Measurements from ENCODE around the gene AGBL4.

AGBL4 gene

GRCh38 chr1:48740621-48741020, 1283.1 kb downstream of the AGBL4 start:
- no peak for DNase-seq (ENCODE audit: extremely low read depth, low read depth)
- no peak overlapping the region for H3K4me3 ChIP-seq (replicated peaks; ENCODE audit: low read depth, low read length)
- TF ChIP-seq CTCF (IDR thresholded peaks at IDR 0.05; ENCODE audit: low read depth, low read length, missing control alignments): no peak

- H3K4me3 ChIP-seq (replicated peaks; ENCODE audit: low read depth, low read length): no peak overlapping the region
Observed at GRCh38 chr1:48739091-48739490, 1284.7 kb downstream of the AGBL4 start.

GRCh38 chr1:48738356-48738755, 1285.4 kb downstream of the AGBL4 start:
- no peak overlapping the region for H3K4me3 ChIP-seq (replicated peaks; ENCODE audit: low read depth, low read length)
- no peak for TF ChIP-seq CTCF (IDR thresholded peaks at IDR 0.05; ENCODE audit: low read depth, low read length, missing control alignments)
- no peak for DNase-seq (ENCODE audit: extremely low read depth, low read depth)

More at GRCh38 chr1:48739091-48739490, 1284.7 kb downstream of the AGBL4 start:
- TF ChIP-seq CTCF (IDR thresholded peaks at IDR 0.05; ENCODE audit: low read depth, low read length, missing control alignments): no peak
- DNase-seq (ENCODE audit: extremely low read depth, low read depth): no peak

- H3K4me3 ChIP-seq (replicated peaks; ENCODE audit: low read depth, low read length): no peak overlapping the region
- DNase-seq (ENCODE audit: extremely low read depth, low read depth): no peak
- TF ChIP-seq CTCF (IDR thresholded peaks at IDR 0.05; ENCODE audit: low read depth, low read length, missing control alignments): no peak
Observed at GRCh38 chr1:48735796-48736195, 1288.0 kb downstream of the AGBL4 start.

GRCh38 chr1:48730164-48730910, 1293.4 kb downstream of the AGBL4 start:
- H3K4me3 ChIP-seq (replicated peaks; ENCODE audit: low read depth, low read length): no peak overlapping the region
- DNase-seq (ENCODE audit: extremely low read depth, low read depth): no peak
- TF ChIP-seq CTCF (IDR thresholded peaks at IDR 0.05; ENCODE audit: low read depth, low read length, missing control alignments): no peak

- DNase-seq (ENCODE audit: extremely low read depth, low read depth): no peak
- no peak overlapping the region for H3K4me3 ChIP-seq (replicated peaks; ENCODE audit: low read depth, low read length)
- TF ChIP-seq CTCF (IDR thresholded peaks at IDR 0.05; ENCODE audit: low read depth, low read length, missing control alignments): no peak
Observed at GRCh38 chr1:48728584-48728983, 1295.2 kb downstream of the AGBL4 start.
